OCI-M2 (cell line): Measurements from ENCODE around the gene GUCY2C.
A peak's percentile ranks its signal among the peaks of the same experiment; 100 is the strongest.
"Not testable (repeated sequence)": the region's sequence is repeated elsewhere in the genome, so short reads cannot be mapped to it uniquely, and the experiment has no call there.

Experiments
- DNase-seq: peaks from one replicate; lab custom pipeline; 2025; ENCODE audit not compliant: unreplicated experiment; lab: John Stamatoyannopoulos, UW

The GUCY2C gene

GRCh38 chr12:14696265-14696741 is at the start of gene GUCY2C:
Gene GUCY2C (minus strand): TSS chr12:14696599. CDS start chr12:14696448, 151 bp downstream.
- DNase-seq, result no peak

GRCh38 chr12:14743061-14743460 is 46.7 kb upstream of the GUCY2C start:
- no peak for DNase-seq

- DNase-seq, result no peak
Measured at GRCh38 chr12:14741942-14742341, 45.5 kb upstream of the GUCY2C start.

- no peak for DNase-seq
Measured at GRCh38 chr12:14741153-14741552, 44.8 kb upstream of the GUCY2C start.

- DNase-seq, result not testable (repeated sequence)
Measured at GRCh38 chr12:14736441-14736840, 40.0 kb upstream of the GUCY2C start.

GRCh38 chr12:14731821-14732220 is 35.4 kb upstream of the GUCY2C start:
- no peak for DNase-seq

- DNase-seq, result no peak
Measured at GRCh38 chr12:14729586-14729985, 33.2 kb upstream of the GUCY2C start.

GRCh38 chr12:14723763-14724162 is 27.4 kb upstream of the GUCY2C start:
- no peak for DNase-seq

GRCh38 chr12:14716848-14717444 is 20.5 kb upstream of the GUCY2C start:
- no peak for DNase-seq

GRCh38 chr12:14714437-14714836 is 18.0 kb upstream of the GUCY2C start:
- DNase-seq, result no peak

GRCh38 chr12:14710632-14711320 is 14.4 kb upstream of the GUCY2C start:
- DNase-seq, result no peak

- peak; percentile 0 for DNase-seq
Measured at GRCh38 chr12:14701809-14702568, 5.6 kb upstream of the GUCY2C start.

GRCh38 chr12:14700935-14701334 is 4.5 kb upstream of the GUCY2C start:
- DNase-seq, result no peak

GRCh38 chr12:14699923-14700322 is 3.5 kb upstream of the GUCY2C start:
- DNase-seq, result no peak

- DNase-seq, result no peak
Measured at GRCh38 chr12:14698555-14698954, 2.2 kb upstream of the GUCY2C start.

- no peak for DNase-seq
Measured at GRCh38 chr12:14695715-14696141, 671 bp downstream of the GUCY2C start.

- no peak for DNase-seq
Measured at GRCh38 chr12:14694970-14695369, 1.4 kb downstream of the GUCY2C start.

GRCh38 chr12:14694145-14694714 is 2.2 kb downstream of the GUCY2C start:
- no peak for DNase-seq

GRCh38 chr12:14693116-14693515 is 3.3 kb downstream of the GUCY2C start:
- DNase-seq, result no peak

GRCh38 chr12:14691560-14691959 is 4.8 kb downstream of the GUCY2C start:
- DNase-seq, result no peak

GRCh38 chr12:14689996-14690395 is 6.4 kb downstream of the GUCY2C start:
- no peak for DNase-seq

- no peak for DNase-seq
Measured at GRCh38 chr12:14689144-14689543, 7.3 kb downstream of the GUCY2C start.
